Ascending aorta (tissue), 2 donors: ENCODE results near the gene LIMS2. TPM values are rescaled to one million over a fixed set of nuclear protein-coding genes. Genes with fewer than 3 reads are reported as not detected.

Experiments used
- DNase-seq, 2 donors: peaks; one replicate each; pipeline ENCODE4 v3.0.0-alpha.2; 2019; ENCODE audit warnings: low spot score in 2 of 2
- H3K27ac ChIP-seq, 2 donors: fragments of 200-600 bp; sonication (generic); one replicate each; pipeline ENCODE4 v1.5.1; 2016 to 2017; ENCODE audit warnings: mild to moderate bottlenecking in 1 of 2
- H3K27me3 ChIP-seq: fragments of 200-600 bp; sonication (generic); one replicate; pipeline ENCODE4 v1.5.1; 2017
- H3K36me3 ChIP-seq, 2 donors: fragments of 200-600 bp; sonication (generic); one replicate each; pipeline ENCODE4 v1.5.1; 2016
- H3K4me1 ChIP-seq, 2 donors: fragments of 200-600 bp; sonication (generic); one replicate each; pipeline ENCODE4 v1.5.1; 2016 to 2017; ENCODE audit warnings: mild to moderate bottlenecking in 1 of 2
- H3K4me3 ChIP-seq, 2 donors: fragments of 200-600 bp; sonication (generic); one replicate each; pipeline ENCODE4 v1.5.1; 2016 to 2017; ENCODE audit warnings: mild to moderate bottlenecking in 1 of 2
- H3K9me3 ChIP-seq, 2 donors: fragments of 200-600 bp; sonication (generic); one replicate each; pipeline ENCODE4 v1.5.1; 2016
- CTCF ChIP-seq, 3 experiments: fragments of 200-600 bp in 2 of 3; fragments of 450-650 bp in 1 of 3; sonication (generic) in 2 of 3; IDR thresholded peaks; one replicate each; pipeline ENCODE4 v1.5.1; 2016 to 2019; ENCODE audit warnings: antibody characterized with exemption in 3 of 3, mild to moderate bottlenecking in 1 of 3, moderate library complexity in 1 of 3
- intact Hi-C: fragments of 100-400 bp; cut with DNase I; formaldehyde crosslinking; loops from one replicate; pipeline ENCODE4 v1.15.1; 2023
- total RNA-seq: library from RNA; depleted of rRNA; stranded (reverse); fragments of >200 nt; gene quantifications from one replicate; pipeline ENCODE4 v1.1.0, GENCODE V29; 2016

Gene LIMS2
- total RNA-seq, 1 donor from 2014 or later, result 169 TPM

- Histone ChIP-seq H3K4me1 (peaks cover 0 to 32% of the 10 kb centered on the region in 2 donors), H3K27ac (peak overlapping the region; percentile 89 to 92), H3K9me3 (no peaks in the 10 kb centered on the region), H3K27me3 (no peaks in the 10 kb centered on the region), H3K4me3 (peak overlapping the region; percentile 94 to 99), H3K36me3 (no peaks in the 10 kb centered on the region)
- peak in 1 of 2 donors; percentile 58 for DNase-seq
- intact Hi-C loops, result loop anchor here (5.0 to 10.0 kb wide), 2 partner anchors 34 to 287 kb away; partner anchors contain the start of gene MAP3K2
- no peak for TF ChIP-seq CTCF (IDR thresholded peaks at IDR 0.05)
Observed at GRCh38 chr2:127671557-127672302, 3.6 kb downstream of the LIMS2 start.

DNA sequence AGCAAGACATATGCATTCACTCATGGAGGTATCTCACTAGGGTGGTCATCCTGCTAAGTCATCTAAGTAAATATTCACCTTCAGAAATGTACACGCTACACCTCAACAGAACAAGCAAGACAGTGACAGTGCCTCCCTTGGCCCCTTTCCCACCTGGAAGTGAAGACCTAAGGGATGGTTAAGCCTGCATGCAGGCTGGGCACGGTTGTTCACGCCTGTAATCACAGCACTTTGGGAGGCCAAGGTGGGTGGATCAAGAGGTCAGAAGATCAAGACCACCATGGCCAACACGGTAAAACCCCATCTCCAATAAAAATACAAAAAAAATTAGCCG is 4.4 kb downstream of the LIMS2 start:
- no peaks in the 10 kb centered on the region for H3K9me3 ChIP-seq
- peak overlapping the region; percentile 35 to 89 for H3K27ac ChIP-seq
- no peak for TF ChIP-seq CTCF (IDR thresholded peaks at IDR 0.05)
- H3K36me3 ChIP-seq, result no peaks in the 10 kb centered on the region
- intact Hi-C loops, result loop anchor here (5.0 to 10.0 kb wide), 2 partner anchors 34 to 286 kb away; partner anchors contain the start of gene MAP3K2
- peak in 1 of 2 donors; percentile 60 for DNase-seq
- H3K4me3 ChIP-seq, result no peak overlapping the region
- no peaks in the 10 kb centered on the region for H3K27me3 ChIP-seq
- peaks cover 0 to 33% of the 10 kb centered on the region in 2 donors for H3K4me1 ChIP-seq

- no peak for TF ChIP-seq CTCF (IDR thresholded peaks at IDR 0.05)
- H3K9me3 ChIP-seq, result no peaks in the 10 kb centered on the region
- H3K4me3 ChIP-seq, result no peak overlapping the region
- no peaks in the 10 kb centered on the region for H3K36me3 ChIP-seq
- intact Hi-C loops, result loop anchor here (5.0 to 10.0 kb wide), 2 partner anchors 33 to 286 kb away; partner anchors contain the start of gene MAP3K2
- peak overlapping the region; percentile 35 to 89 for H3K27ac ChIP-seq
- H3K27me3 ChIP-seq, result no peaks in the 10 kb centered on the region
- H3K4me1 ChIP-seq, result peaks cover 2 to 39% of the 10 kb centered on the region in 2 donors
- DNase-seq, result no peak
Observed at GRCh38 chr2:127670055-127670956, 5.0 kb downstream of the LIMS2 start.

DNA sequence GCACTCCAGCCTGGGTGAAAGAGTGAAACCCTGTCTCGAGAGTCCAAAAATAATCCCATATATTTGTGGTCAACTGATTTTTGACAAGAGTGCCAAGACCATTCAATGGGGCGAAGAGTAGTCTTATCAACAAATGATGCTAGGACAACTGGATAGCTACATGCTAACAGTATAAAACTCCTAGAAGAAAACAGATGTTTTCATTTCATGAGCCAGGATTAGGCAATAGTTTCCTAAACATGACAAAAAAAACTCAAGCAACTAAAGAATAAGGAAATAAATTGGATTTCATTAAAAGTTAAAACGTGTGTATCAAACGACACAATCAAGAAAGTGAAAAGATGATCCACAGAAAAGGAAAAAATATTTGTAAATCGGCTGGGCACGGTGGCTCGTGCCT is 6.3 kb downstream of the LIMS2 start:
- Histone ChIP-seq H3K27ac (peak overlapping the region; percentile 50 to 60), H3K27me3 (no peaks in the 10 kb centered on the region), H3K36me3 (no peaks in the 10 kb centered on the region), H3K9me3 (no peaks in the 10 kb centered on the region), H3K4me3 (no peak overlapping the region), H3K4me1 (peaks cover 3 to 46% of the 10 kb centered on the region in 2 donors)
- no peak for TF ChIP-seq CTCF (IDR thresholded peaks at IDR 0.05)
- intact Hi-C loops, result no loop called here
- DNase-seq, result no peak

DNA sequence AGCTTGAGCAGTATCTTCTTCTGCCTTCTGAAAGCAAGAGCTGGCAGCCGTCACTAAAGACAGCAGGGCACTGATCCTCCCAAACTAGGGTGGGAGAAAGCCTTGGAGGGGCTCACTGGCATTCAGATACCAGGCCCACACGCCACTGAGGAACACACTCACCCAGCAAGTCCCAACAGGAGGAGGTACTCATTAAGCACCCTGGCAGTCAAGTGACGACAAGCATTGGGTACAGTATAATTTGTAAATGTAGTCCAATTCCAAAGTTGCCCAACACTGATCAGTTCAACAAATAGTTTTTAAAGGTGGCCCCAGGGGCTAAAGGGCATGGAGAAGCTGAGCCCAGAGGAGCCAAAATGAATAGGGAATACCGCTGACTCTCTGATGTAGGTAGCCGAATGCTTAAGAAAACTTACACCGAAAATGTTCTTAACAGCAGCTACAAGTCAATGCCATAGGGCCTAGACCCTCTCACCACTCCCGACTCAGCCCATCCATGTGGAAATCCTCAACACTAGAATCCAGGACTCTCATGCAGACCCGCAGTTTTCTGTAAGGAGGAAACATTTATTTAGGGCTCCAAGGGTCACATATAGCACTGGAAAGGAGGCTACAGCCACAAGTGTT is 9.9 kb downstream of the LIMS2 start:
- DNase-seq, result no peak
- no peaks in the 10 kb centered on the region for H3K9me3 ChIP-seq
- no peak for TF ChIP-seq CTCF (IDR thresholded peaks at IDR 0.05)
- no peaks in the 10 kb centered on the region for H3K27me3 ChIP-seq
- peaks cover 27 to 64% of the 10 kb centered on the region in 2 donors for H3K4me1 ChIP-seq
- peak overlapping the region; percentile 58 to 73 for H3K27ac ChIP-seq
- no peaks in the 10 kb centered on the region for H3K36me3 ChIP-seq
- H3K4me3 ChIP-seq, result peak overlapping the region in 1 of 2 donors; percentile 60
- intact Hi-C loops, result no loop called here
